HG02571 (cell line): Measurements from ENCODE around the gene GSTO2.
A peak's percentile ranks its signal among the peaks of the same experiment; 100 is the strongest.

Experiments
- ATAC-seq: cut with Tn5 transposase; IDR thresholded peaks from one replicate; pipeline ENCODE4 v1.9.1; 2021; ENCODE audit warnings: mild to moderate bottlenecking, moderate library complexity; ENCODE audit not compliant: unreplicated experiment

The GSTO2 gene

GRCh38 chr10:104253606-104254410 lies 15.2 kb upstream of the GSTO2 start:
- ATAC-seq, result no peak

GRCh38 chr10:104254493-104255310 lies 14.3 kb upstream of the GSTO2 start, which contains the start of gene GSTO1:
TSS of gene GSTO1 (plus strand) at chr10:104254892. CDS start at chr10:104254929, 37 bp downstream.
- ATAC-seq, result peak; percentile 72

- ATAC-seq, result no peak
Observed at GRCh38 chr10:104255311-104255981, 13.5 kb upstream of the GSTO2 start.

- no peak for ATAC-seq
Observed at GRCh38 chr10:104256335-104256961, 12.5 kb upstream of the GSTO2 start.

- ATAC-seq, result no peak
Observed at GRCh38 chr10:104257235-104257634, 11.7 kb upstream of the GSTO2 start.

- ATAC-seq, result no peak
Observed at GRCh38 chr10:104258209-104258608, 10.8 kb upstream of the GSTO2 start.

- no peak for ATAC-seq
Observed at GRCh38 chr10:104259456-104259855, 9.5 kb upstream of the GSTO2 start.

GRCh38 chr10:104259999-104260774 lies 8.8 kb upstream of the GSTO2 start:
- ATAC-seq, result no peak

- ATAC-seq, result no peak
Observed at GRCh38 chr10:104260775-104261115, 8.2 kb upstream of the GSTO2 start.

GRCh38 chr10:104262055-104262454 lies 6.9 kb upstream of the GSTO2 start:
- no peak for ATAC-seq

- ATAC-seq, result no peak
Observed at GRCh38 chr10:104264783-104265182, 4.2 kb upstream of the GSTO2 start.

GRCh38 chr10:104267721-104268404 lies 1.1 kb upstream of the GSTO2 start:
- no peak for ATAC-seq

GRCh38 chr10:104268405-104268712 lies 625 bp upstream of the GSTO2 start:
- ATAC-seq, result no peak

- no peak for ATAC-seq
Observed at GRCh38 chr10:104273286-104273685, 4.3 kb downstream of the GSTO2 start.

- no peak for ATAC-seq
Observed at GRCh38 chr10:104273899-104274575, 5.1 kb downstream of the GSTO2 start.

GRCh38 chr10:104274762-104275721 lies 6.1 kb downstream of the GSTO2 start:
- peak; percentile 71 for ATAC-seq

- no peak for ATAC-seq
Observed at GRCh38 chr10:104276192-104276591, 7.2 kb downstream of the GSTO2 start.

- no peak for ATAC-seq
Observed at GRCh38 chr10:104277785-104278184, 8.8 kb downstream of the GSTO2 start.
